B cell (primary cell): Measurements from ENCODE around the gene FKRP. TPM values are rescaled to one million over a fixed set of nuclear protein-coding genes. Genes with fewer than 3 reads are reported as not detected.

ENCODE experiments used
- ATAC-seq: fragments of 200-7000 bp; cut with Tn5 transposase; one replicate; pipeline ENCODE4 v1.10.0; 2021; ENCODE audit warnings: low read depth, mild to moderate bottlenecking, moderate number of reproducible peaks, moderate library complexity
- CTCF ChIA-PET: fragments of 350-600 bp; sonication (Branson Sonifier 250); formaldehyde crosslinking; loops from one replicate; lab custom pipeline; 2021; ENCODE audit warnings: antibody characterized with exemption, inconsistent platforms; lab: Charles Lee
- POLR2A ChIA-PET: fragments of 350-600 bp; sonication (Branson Sonifier 250); formaldehyde crosslinking; loops from one replicate; lab custom pipeline; 2021; ENCODE audit warnings: antibody characterized with exemption; lab: Charles Lee
- DNase-seq: peaks from one replicate; pipeline ENCODE4 v3.0.0; 2013
- H2AFZ ChIP-seq: 2 replicates; pipeline ENCODE4 v1.6.1; 2012; ENCODE audit warnings: mild to moderate bottlenecking, low read depth, low read length; ENCODE audit not compliant: insufficient read depth, poor library complexity, severe bottlenecking
- H3K27ac ChIP-seq, 2 donors: 1 replicate in 1 of 2; 2 replicates in 1 of 2; pipeline ENCODE4 v1.5.1; 2012 to 2013; ENCODE audit warnings: low read length in 2 of 2, mild to moderate bottlenecking in 2 of 2, moderate library complexity in 1 of 2
- H3K27me3 ChIP-seq, 4 experiments: fragments of 200-600 bp in 1 of 4; sonication (generic) in 1 of 4; replicated peaks in 1 of 4; 1 replicate in 2 of 4; 2 replicates in 2 of 4; pipeline versions ENCODE4 v1.6.1 to v1.7.0; 2013 to 2016; ENCODE audit warnings: low read length in 3 of 4, mild to moderate bottlenecking in 2 of 4, mixed read lengths in 1 of 4, moderate library complexity in 1 of 4; ENCODE audit not compliant: insufficient read depth in 4 of 4, control insufficient read depth in 3 of 4; ENCODE audit errors: control extremely low read depth in 1 of 4
- H3K36me3 ChIP-seq, 2 experiments: replicated peaks in 1 of 2; 1 replicate in 1 of 2; 2 replicates in 1 of 2; pipeline versions ENCODE4 v1.6.1 to v1.7.1; 2013; ENCODE audit warnings: low read length in 1 of 2; ENCODE audit not compliant: insufficient read depth in 2 of 2, control insufficient read depth in 1 of 2; ENCODE audit errors: control extremely low read depth in 1 of 2, extremely low read depth in 1 of 2
- H3K4me1 ChIP-seq, 2 donors: fragments of 200-600 bp in 1 of 2; sonication (generic) in 1 of 2; 1 replicate in 1 of 2; 2 replicates in 1 of 2; pipeline versions ENCODE4 v1.5.1 to v1.6.1; 2013 to 2017; ENCODE audit warnings: low read length in 2 of 2; ENCODE audit not compliant: control insufficient read depth in 2 of 2, insufficient read depth in 2 of 2
- H3K4me2 ChIP-seq: replicated peaks from 2 replicates; pipeline ENCODE3; 2012; ENCODE audit warnings: mild to moderate bottlenecking, low read depth, low read length; ENCODE audit not compliant: poor library complexity, severe bottlenecking
- H3K4me3 ChIP-seq, 5 experiments: fragments of 200-600 bp in 1 of 5; sonication (generic) in 1 of 5; 1 replicate in 3 of 5; 2 replicates in 2 of 5; pipeline versions ENCODE4 v1.5.1 to v1.7.0; 2011 to 2016; ENCODE audit warnings: low read length in 4 of 5, mild to moderate bottlenecking in 4 of 5, low read depth in 2 of 5, control low read depth in 1 of 5, moderate library complexity in 1 of 5; ENCODE audit not compliant: insufficient read depth in 1 of 5; ENCODE audit errors: control extremely low read depth in 1 of 5, extremely low read depth in 1 of 5
- H3K79me2 ChIP-seq: fragments of 200-600 bp; sonication (generic); one replicate; pipeline ENCODE4 v1.6.0; 2016; ENCODE audit warnings: low read length; ENCODE audit not compliant: control insufficient read depth, insufficient read depth
- H3K9ac ChIP-seq: fragments of 200-600 bp; sonication (generic); 2 replicates; pipeline ENCODE4 v1.6.1; 2017; ENCODE audit warnings: mild to moderate bottlenecking, low read length, moderate library complexity
- H3K9me3 ChIP-seq, 3 donors: one replicate each; pipeline versions ENCODE4 v1.6.1 to v1.7.1; 2013; ENCODE audit warnings: low read length in 2 of 3; ENCODE audit not compliant: control insufficient read depth in 2 of 3, insufficient read depth in 1 of 3; ENCODE audit errors: control extremely low read depth in 1 of 3
- H4K20me1 ChIP-seq: 2 replicates; pipeline ENCODE4 v1.6.0; 2012; ENCODE audit warnings: mild to moderate bottlenecking, low read length; ENCODE audit not compliant: insufficient read depth, control insufficient read depth, poor library complexity, severe bottlenecking
- H3K27ac Mint-ChIP-seq: one replicate; pipeline ENCODE4 v1.8.0; 2021; ENCODE audit warnings: mixed read lengths
- H3K27me3 Mint-ChIP-seq: one replicate; pipeline ENCODE4 v1.8.0; 2021; ENCODE audit warnings: mixed read lengths
- H3K4me1 Mint-ChIP-seq: one replicate; pipeline ENCODE4 v1.8.0; 2021; ENCODE audit warnings: mixed read lengths
- H3K4me3 Mint-ChIP-seq: one replicate; pipeline ENCODE4 v1.8.0; 2021; ENCODE audit warnings: mixed read lengths
- H3K9me3 Mint-ChIP-seq: one replicate; pipeline ENCODE4 v1.8.0; 2022; ENCODE audit warnings: mixed read lengths; ENCODE audit not compliant: insufficient read depth
- CTCF ChIP-seq: fragments of 200-600 bp; IDR thresholded peaks from one replicate; pipeline ENCODE4 v1.8.0; 2022; ENCODE audit warnings: antibody characterized with exemption, mild to moderate bottlenecking
- EZH2 ChIP-seq: IDR thresholded peaks from 2 replicates; pipeline ENCODE4 v1.6.1; 2012; ENCODE audit warnings: borderline replicate concordance, low read depth, mild to moderate bottlenecking, moderate library complexity, low read length; ENCODE audit not compliant: insufficient read depth, poor library complexity, severe bottlenecking
- WGBS: methylation state at CpG from one replicate; pipeline ENCODE4 v1.1.5; 2013; ENCODE audit warnings: missing lambda C conversion rate; ENCODE audit not compliant: insufficient coverage; 5-methylcytosine and 5-hydroxymethylcytosine counted together
- intact Hi-C: fragments of 100-400 bp; cut with micrococcal nuclease; formaldehyde crosslinking; loops from one replicate; pipeline ENCODE4 v1.10.0; 2022
- polyA plus RNA-seq: library from polyadenylated mRNA; depleted of rRNA; stranded (reverse); fragments of >200 nt; gene quantifications from 2 replicates; pipeline ENCODE4 v1.2.3, GENCODE V29; 2012
- total RNA-seq, 2 donors: library from RNA; stranded (reverse); fragments of 120-200 nt in 1 of 2; gene quantifications; 1 replicate in 1 of 2; 2 replicates in 1 of 2; pipeline versions ENCODE4 v1.2.3 to v1.2.4, GENCODE V29; 2013 to 2022

FKRP gene
- total and polyA plus RNA-seq, 2 donors (not counting 1 experiment from before 2014, with no cell fraction given), result 30.2 to 38.8 TPM

GRCh38 chr19:46698395-46699321 is 47.2 kb upstream of the FKRP start:
- Histone ChIP-seq H3K79me2 (peaks cover 74% of the 10 kb centered on the region), H3K9me3 (no peaks in the 10 kb centered on the region), H3K4me3 (no peak overlapping the region), H4K20me1 (peaks cover 100% of the 10 kb centered on the region), H3K27ac (no peak overlapping the region), H3K36me3 (peaks cover 12 to 97% of the 10 kb centered on the region in 2 experiments), H2AFZ (no peak overlapping the region), H3K9ac (no peak overlapping the region), H3K27me3 (no peaks in the 10 kb centered on the region), H3K4me1 (no peaks in the 10 kb centered on the region), H3K4me2 (no peak overlapping the region)
- TF ChIP-seq EZH2 (no peak), CTCF (no peak)
- H3K27me3 Mint-ChIP-seq, result no peaks in the 10 kb centered on the region
- H3K9me3 Mint-ChIP-seq, result no peaks in the 10 kb centered on the region
- WGBS, result 98% methylated on average over 10 of the region's 11 CpGs
- intact Hi-C loops, result no loop called here
- ATAC-seq (no peak), DNase-seq (no peak)
- H3K4me3 Mint-ChIP-seq, result no peak overlapping the region
- CTCF ChIA-PET, result interaction anchor here (1.0 to 10.2 kb wide), 3 partner anchors 26 to 55 kb away, joined by 3 to 353 read pairs (median 3); no protein-coding TSS in a partner anchor
- no peak overlapping the region for H3K27ac Mint-ChIP-seq
- H3K4me1 Mint-ChIP-seq, result no peaks in the 10 kb centered on the region
- POLR2A ChIA-PET, result interaction anchor here (0.6 kb wide), 1 partner anchor 10 kb away, joined by 3 read pairs; no protein-coding TSS in a partner anchor

GRCh38 chr19:46700704-46701103 is 45.2 kb upstream of the FKRP start:
- no peak for TF ChIP-seq EZH2
- TF ChIP-seq CTCF, result no peak
- DNase-seq (no peak), ATAC-seq (no peak)
- CTCF ChIA-PET, result interaction anchor here (10.2 kb wide), 1 partner anchor 24 kb away, joined by 353 read pairs; no protein-coding TSS in a partner anchor
- Mint-ChIP-seq H3K27ac (no peak overlapping the region), H3K27me3 (no peaks in the 10 kb centered on the region), H3K9me3 (no peaks in the 10 kb centered on the region), H3K4me1 (peaks cover 10% of the 10 kb centered on the region), H3K4me3 (no peak overlapping the region)
- Histone ChIP-seq H3K9me3 (no peaks in the 10 kb centered on the region), H3K4me3 (no peak overlapping the region), H3K36me3 (peaks cover 7 to 92% of the 10 kb centered on the region in 2 experiments), H4K20me1 (peaks cover 100% of the 10 kb centered on the region), H3K4me2 (no peak overlapping the region), H3K27ac (no peak overlapping the region), H3K79me2 (peaks cover 78% of the 10 kb centered on the region), H2AFZ (no peak overlapping the region), H3K9ac (no peak overlapping the region), H3K27me3 (no peaks in the 10 kb centered on the region), H3K4me1 (peaks cover 3 to 8% of the 10 kb centered on the region in 2 donors)
- intact Hi-C loops, result no loop called here
- WGBS, result 99% methylated on average over 9 of the region's 13 CpGs
- POLR2A ChIA-PET, result no interaction called here
